ENCODE data around the gene IL10RB. TPM values are rescaled to one million over a fixed set of nuclear protein-coding genes. Genes with fewer than 3 reads are reported as not detected.
A peak's percentile ranks its signal among the peaks of the same experiment; 100 is the strongest.

The IL10RB gene
- total RNA-seq, 1 experiment from 2014 or later = 3.1 TPM

- DNase-seq = no peak
- Histone ChIP-seq H2BK20ac (ENCODE audit: low read depth, low read length, poor library complexity, severe bottlenecking) (no peak overlapping the region), H2BK12ac (ENCODE audit: insufficient read length, low read depth, low read length) (no peak overlapping the region), H3K4me1 (ENCODE audit: insufficient read depth, low read length) (no peaks in the 10 kb centered on the region), H3K14ac (ENCODE audit: insufficient read depth, low read length) (no peak overlapping the region), H2BK5ac (ENCODE audit: insufficient read length, low read length) (no peak overlapping the region), H3T11ph (ENCODE audit: low read length) (no peak overlapping the region), H3K9ac (ENCODE audit: extremely low read depth, insufficient read length, low read length) (no peak overlapping the region), H3K23ac (ENCODE audit: insufficient read length, low read depth, low read length) (no peak overlapping the region), H3K9me3 (ENCODE audit: control insufficient read depth, low read depth, low read length) (no peaks in the 10 kb centered on the region), H4K91ac (ENCODE audit: insufficient read length, low read depth, low read length) (no peak overlapping the region), H4K20me1 (ENCODE audit: control insufficient read depth, insufficient read depth, insufficient read length) (no peaks in the 10 kb centered on the region), H3K27me3 (ENCODE audit: insufficient read depth, low read length) (no peaks in the 10 kb centered on the region), H3K56ac (ENCODE audit: insufficient read length, low read depth, low read length) (no peak overlapping the region), H3K79me1 (ENCODE audit: insufficient read depth, low read depth, low read length, poor library complexity, severe bottlenecking) (peaks cover under 1% of the 10 kb centered on the region), H3K27ac (ENCODE audit: insufficient read length, low read depth, low read length) (no peak overlapping the region), H3K18ac (ENCODE audit: insufficient read length, low read depth, low read length) (no peak overlapping the region), H3K79me2 (ENCODE audit: insufficient read depth, low read length) (no peaks in the 10 kb centered on the region), H4K8ac (replicated peaks; ENCODE audit: insufficient read length, low read depth, low read length) (no peak overlapping the region), H2BK120ac (ENCODE audit: low read depth, low read length, poor library complexity, severe bottlenecking) (no peak overlapping the region), H2AFZ (ENCODE audit: low read length) (no peak overlapping the region), H2AK5ac (ENCODE audit: insufficient read length, low read length) (no peak overlapping the region), H3K4me2 (ENCODE audit: insufficient read depth, insufficient read length, low read length) (no peak overlapping the region), H4K5ac (ENCODE audit: insufficient read length, low read depth, low read length) (no peak overlapping the region), H3K23me2 (ENCODE audit: insufficient read length, low read depth, low read length, poor library complexity, severe bottlenecking) (no peaks in the 10 kb centered on the region), H2BK15ac (ENCODE audit: low read depth, low read length) (no peak overlapping the region), H3K4ac (ENCODE audit: low read depth, low read length) (no peak overlapping the region)
- Mint-ChIP-seq H3K4me3 (no peak overlapping the region), H3K36me3 (ENCODE audit: insufficient read depth in 1 of 3, low read depth in 3 of 3) (peaks cover 9 to 36% (median 35%) of the 10 kb centered on the region in 3 experiments; a peak in 6 of 7 replicates), H3K27me3 (ENCODE audit: low read depth) (no peaks in the 10 kb centered on the region), H3K4me1 (no peaks in the 10 kb centered on the region), H3K27ac (peak overlapping the region in 1 of 3 experiments; percentile 27; a peak in 1 of 7 replicates), H3K9me3 (no peaks in the 10 kb centered on the region)
- WGBS (ENCODE audit: extremely low coverage, insufficient read length, low lambda C conversion rate) = no CpG with 5 or more reads among the region's 2 CpGs
- TF ChIP-seq CTCF (conservative IDR thresholded peaks at IDR 0.05) = no peak
These were observed 73.8 kb downstream of the IL10RB start for GRCh38 chr21:33339918-33340317.

Data from H9 (cell line).